Brain microvascular endothelial cell (primary cell): ENCODE data around the gene SMYD5.

ENCODE experiments used
- DNase-seq: peaks from one replicate; pipeline ENCODE4 v3.0.0-alpha.2; 2020
- H3K27ac ChIP-seq: fragments of 250-450 bp; sonication (Bioruptor Pico); 2 replicates; pipeline ENCODE4 v1.5.1; 2020; ENCODE audit warnings: mild to moderate bottlenecking, moderate library complexity
- H3K27me3 ChIP-seq: fragments of 250-450 bp; sonication (Bioruptor Pico); replicated peaks from 2 replicates; pipeline ENCODE4 v1.5.1; 2020; ENCODE audit warnings: mild to moderate bottlenecking
- H3K36me3 ChIP-seq: fragments of 250-450 bp; sonication (Bioruptor Pico); replicated peaks from 2 replicates; pipeline ENCODE4 v1.5.1; 2020; ENCODE audit warnings: mild to moderate bottlenecking
- H3K4me3 ChIP-seq: 2 replicates; pipeline ENCODE4 v1.5.1; 2011; ENCODE audit warnings: low read depth, mild to moderate bottlenecking, control low read depth, low read length, moderate library complexity
- CTCF ChIP-seq: IDR thresholded peaks from 2 replicates; pipeline ENCODE4 v1.5.1; 2011; ENCODE audit warnings: low read depth, mild to moderate bottlenecking, moderate library complexity, low read length, control low read depth, inconsistent platforms; ENCODE audit errors: missing control alignments
- in situ Hi-C: cut with HindIII; loops from 2 replicates; pipeline ENCODE4 v1.10.0; 2017; ENCODE audit warnings: low sequenced_read_pairs, low pct_ligation_motif_present

SMYD5 gene

GRCh38 chr2:73272270-73272669 lies 58.2 kb downstream of the SMYD5 start:
- no peak overlapping the region for H3K27ac ChIP-seq
- H3K27me3 ChIP-seq, result peaks cover 32% of the 10 kb centered on the region
- DNase-seq, result no peak
- in situ Hi-C loops, result no loop called here
- no peak overlapping the region for H3K4me3 ChIP-seq
- no peak for TF ChIP-seq CTCF
- no peaks in the 10 kb centered on the region for H3K36me3 ChIP-seq
